Uterus (tissue), 2 donors: ENCODE data around the gene CLEC9A.

Experiments
- CTCF ChIP-seq, 4 experiments: fragments of 200-600 bp in 2 of 4; fragments of 450-650 bp in 2 of 4; sonication (generic) in 2 of 4; IDR thresholded peaks; one replicate each; pipeline ENCODE4 v1.5.1; 2016 to 2019; ENCODE audit warnings: antibody characterized with exemption in 4 of 4, mild to moderate bottlenecking in 2 of 4, moderate library complexity in 1 of 4
- POLR2A ChIP-seq, 2 donors: fragments of 450-650 bp; IDR thresholded peaks; one replicate each; pipeline ENCODE4 v1.6.1; 2016; ENCODE audit warnings: antibody characterized with exemption in 2 of 2, mild to moderate bottlenecking in 1 of 2, moderate library complexity in 1 of 2

DNA sequence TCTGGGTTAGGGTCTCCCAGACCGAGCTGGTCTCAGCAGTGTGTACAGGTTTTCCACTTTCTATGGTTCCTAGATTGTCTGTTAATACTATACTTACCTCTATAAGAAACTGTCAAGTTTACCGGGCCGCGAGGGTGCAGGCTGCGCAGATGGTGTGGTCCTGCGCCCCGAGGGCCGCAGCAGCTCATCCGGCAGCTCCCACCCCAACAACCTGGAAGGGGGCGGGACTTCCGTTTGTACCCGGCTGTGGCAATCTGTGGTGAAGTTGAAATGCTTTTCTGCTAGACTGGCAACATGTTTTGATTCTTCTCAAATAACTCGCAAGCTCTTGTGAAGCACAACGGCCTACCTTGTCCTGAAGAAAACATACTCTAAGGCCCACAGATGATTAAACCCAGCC lies at the start of gene CLEC9A:
- no peak for TF ChIP-seq CTCF (IDR thresholded peaks at IDR 0.05)
- TF ChIP-seq POLR2A (IDR thresholded peaks at IDR 0.05), result no peak
